Measurements from ENCODE around the gene ZMYND8. TPM values are rescaled to one million over a fixed set of nuclear protein-coding genes. Genes with fewer than 3 reads are reported as not detected.
A peak's percentile ranks its signal among the peaks of the same experiment; 100 is the strongest.

The ZMYND8 gene
- total RNA-seq, 2 donors from 2014 or later, result 42.8 to 48.4 TPM

DNA sequence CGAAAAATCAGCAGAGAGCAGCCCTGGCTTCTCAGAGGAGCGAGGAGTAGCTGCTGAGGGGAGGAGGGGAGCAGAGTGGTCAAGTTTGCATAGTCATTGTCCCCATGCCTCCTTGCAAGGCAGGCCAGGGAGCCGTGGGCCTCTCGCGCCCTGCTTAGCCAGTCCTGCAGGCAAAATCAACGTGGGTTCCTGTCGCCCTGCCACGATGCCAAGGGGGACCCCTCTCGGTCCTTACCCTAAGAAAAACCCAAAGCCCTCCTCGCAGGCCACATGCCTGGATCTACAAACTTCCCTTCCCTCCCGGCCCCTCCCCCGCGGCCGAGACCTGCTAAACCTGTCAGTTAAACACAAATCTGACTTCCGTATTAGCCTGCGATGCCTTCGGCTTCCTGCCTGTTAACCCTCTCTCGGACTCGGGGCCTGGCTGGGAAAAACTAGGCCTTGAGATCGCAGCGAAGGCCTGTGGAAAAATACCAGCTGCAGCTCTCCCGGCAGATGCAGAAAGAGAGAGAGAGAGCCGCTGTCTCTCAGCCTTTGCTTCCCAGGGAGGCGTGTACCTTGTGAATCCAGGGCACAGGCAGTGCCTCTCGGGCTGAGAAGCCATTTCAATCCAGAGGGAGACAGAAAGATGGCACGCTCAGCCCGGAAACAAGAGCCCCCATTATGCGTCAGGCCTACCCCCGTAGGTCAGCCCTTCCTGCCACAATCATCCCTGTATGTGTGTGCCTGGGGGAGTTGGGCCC, 968 bp upstream of the ZMYND8 start:
- intact Hi-C loops (cut with DNase I, micrococcal nuclease), result no loop called here

DNA sequence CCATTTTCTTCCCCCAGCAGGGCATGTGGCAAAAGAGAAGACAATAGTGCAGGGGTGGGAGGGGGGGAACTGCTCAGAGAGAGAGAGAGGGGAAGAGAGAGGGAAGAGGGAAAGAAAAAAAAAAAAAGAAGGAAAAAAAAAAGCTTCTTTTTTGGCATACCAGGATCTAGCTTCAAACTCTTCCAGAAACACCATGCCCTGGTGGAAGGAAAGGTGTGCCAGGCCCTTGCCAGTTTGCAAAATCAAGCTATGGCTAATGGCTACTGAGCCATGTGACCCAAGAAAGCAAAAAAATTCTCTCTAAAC, 326 bp downstream of the ZMYND8 start:
- intact Hi-C loops (cut with DNase I, micrococcal nuclease), result no loop called here
- DNase-seq, result no peak
- no peak for ATAC-seq

More for the DNA sequence above, 968 bp upstream of the ZMYND8 start:
- ATAC-seq, result peak; percentile 57
- DNase-seq, result peak; percentile 94 to 96

DNA sequence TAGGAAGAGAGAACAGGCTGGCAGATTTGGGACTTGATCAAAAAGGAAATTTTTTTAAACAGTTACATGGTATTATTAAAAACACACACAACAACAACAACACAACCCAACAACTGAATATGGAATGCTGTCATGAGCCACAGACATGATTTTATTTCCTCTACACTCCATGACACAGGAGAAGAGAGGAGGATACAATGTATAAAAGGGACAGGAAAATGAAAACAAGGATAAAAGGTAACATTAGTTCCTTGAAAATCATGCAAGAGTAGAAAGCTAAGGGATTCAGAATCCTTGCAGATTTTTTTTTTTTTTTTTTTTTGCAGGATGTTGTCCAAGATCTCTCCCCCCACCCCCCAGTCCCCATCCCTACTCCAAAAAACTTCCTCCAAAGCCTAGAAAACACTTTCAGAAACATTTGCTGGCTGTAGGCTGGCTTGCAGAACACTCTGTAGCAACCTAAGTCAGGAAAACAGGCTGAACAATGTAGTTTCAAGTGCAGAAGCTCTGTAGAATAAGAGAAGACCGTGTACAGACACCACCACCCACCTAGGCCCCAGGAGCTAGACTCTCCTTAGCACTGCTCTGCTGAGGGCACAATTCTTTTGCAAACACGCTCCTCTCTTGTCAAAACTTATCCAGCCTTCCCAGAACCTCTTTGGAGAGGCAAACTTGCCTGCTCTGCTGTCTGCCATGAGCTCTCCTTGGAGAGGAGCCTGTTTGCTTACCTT, 845 bp downstream of the ZMYND8 start:
- ATAC-seq, result no peak
- peak in 1 of 2 donors; percentile 24 for DNase-seq
- intact Hi-C loops (cut with DNase I, micrococcal nuclease), result no loop called here

DNA sequence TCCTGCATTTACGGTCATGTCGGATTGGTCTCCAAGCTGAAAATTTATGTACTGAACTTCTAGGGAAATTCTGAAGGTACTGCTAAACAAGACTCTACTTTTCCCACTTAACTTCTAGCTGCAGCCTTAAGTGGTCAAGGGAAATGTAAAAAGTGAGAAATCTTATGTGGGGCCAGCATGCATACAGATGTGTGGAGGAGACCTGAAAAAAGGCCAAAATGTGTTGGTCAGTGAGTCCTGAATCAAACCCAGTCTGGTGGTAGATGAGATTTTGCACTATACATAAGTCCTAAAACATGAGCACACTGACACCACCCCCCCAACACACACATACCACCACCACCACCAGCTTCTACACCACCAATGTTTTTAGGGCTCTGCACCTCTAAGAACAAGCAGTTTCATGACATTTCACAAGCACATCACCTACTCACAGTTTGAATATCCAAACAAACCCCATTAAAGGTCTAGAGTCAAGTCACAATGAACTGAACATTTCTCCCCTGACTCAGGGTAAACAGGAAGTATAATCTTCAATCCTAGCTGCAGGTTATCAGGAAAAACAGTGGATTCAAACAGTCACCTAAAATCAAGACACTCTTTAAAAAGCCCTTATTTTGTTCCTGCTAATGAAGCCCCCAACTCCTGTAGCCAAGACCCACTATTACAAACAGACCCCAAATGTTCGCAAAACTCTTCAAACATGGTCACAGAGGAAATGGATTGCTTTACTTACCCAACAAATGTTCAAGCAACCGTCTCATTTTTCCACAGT, 1.6 kb downstream of the ZMYND8 start:
- DNase-seq (no peak), ATAC-seq (no peak)
- intact Hi-C loops (cut with DNase I, micrococcal nuclease), result no loop called here

DNA sequence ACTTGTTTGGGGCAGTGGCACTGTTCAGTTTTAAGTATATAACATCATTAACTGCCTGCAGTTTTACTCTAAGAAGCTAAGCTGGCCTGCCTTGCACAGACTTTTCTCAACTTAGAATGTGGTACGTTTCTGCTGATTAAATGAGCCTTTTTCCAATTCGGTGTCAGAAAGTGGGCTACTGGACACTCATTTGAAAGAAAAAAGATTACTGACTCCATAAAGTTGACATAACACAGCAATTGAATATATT, 2.1 kb downstream of the ZMYND8 start:
- intact Hi-C loops (cut with DNase I, micrococcal nuclease), result no loop called here
- no peak for ATAC-seq
- DNase-seq, result no peak

DNA sequence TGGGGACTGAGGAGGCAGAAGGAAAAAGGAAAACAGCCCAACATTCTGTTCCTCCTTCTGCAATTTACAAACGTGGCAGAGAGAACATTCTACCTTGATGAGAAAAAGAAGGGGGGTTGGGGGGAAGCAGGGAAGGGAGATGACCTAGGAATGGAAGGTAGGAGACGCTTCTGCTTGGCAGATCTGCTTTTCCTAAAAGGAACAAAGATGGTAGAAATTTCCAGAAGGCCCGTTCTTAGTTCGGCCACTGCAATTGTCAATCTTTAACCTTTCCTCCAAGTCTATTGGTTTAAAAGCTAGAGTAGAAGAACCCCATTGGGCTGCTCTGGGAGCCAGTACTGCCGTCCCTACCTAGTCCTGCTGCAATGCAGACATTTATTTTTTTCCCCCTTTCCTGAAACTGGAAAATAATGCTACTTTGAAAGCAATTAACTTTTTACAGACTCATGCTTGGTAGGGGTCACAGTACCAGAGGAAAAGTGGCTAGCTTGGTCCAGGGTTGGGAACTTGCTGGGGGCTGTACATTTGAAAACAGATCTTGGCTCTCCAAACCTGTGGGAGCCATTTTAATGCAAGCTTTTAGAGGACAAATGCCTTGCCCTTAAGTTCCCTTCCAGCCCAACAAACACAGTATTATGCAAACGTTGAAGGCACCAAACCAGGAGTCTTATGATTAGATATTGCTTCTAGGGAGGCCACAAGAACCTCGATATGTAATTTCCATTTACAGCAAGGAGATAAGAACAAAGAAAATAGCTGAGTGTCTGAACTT, 2.6 kb downstream of the ZMYND8 start:
- DNase-seq, result no peak
- intact Hi-C loops (cut with DNase I, micrococcal nuclease), result no loop called here
- no peak for ATAC-seq

DNA sequence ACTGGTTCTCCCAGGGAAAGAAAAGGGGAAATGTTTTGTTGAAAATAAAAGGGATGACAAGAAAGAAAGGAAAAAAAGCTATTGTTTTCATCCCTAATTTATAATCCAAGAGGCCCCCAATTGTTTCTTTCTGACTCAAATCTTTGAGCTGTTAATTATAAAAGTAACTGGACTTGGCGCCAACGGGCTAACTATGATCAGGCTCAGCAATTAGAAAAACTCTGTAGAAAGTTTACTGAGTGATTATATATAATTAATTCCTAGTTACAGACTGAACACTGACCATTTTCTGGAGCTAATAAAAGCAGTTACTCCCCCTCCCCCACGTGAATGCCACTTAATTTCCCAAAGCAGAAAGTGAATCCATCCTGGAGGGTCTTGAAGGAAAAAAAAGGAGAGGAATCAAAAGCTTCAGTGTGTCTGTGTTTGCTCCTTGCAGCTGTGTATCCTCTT, 3.2 kb downstream of the ZMYND8 start:
- no peak for DNase-seq
- no peak for ATAC-seq
- intact Hi-C loops (cut with DNase I, micrococcal nuclease), result no loop called here

DNA sequence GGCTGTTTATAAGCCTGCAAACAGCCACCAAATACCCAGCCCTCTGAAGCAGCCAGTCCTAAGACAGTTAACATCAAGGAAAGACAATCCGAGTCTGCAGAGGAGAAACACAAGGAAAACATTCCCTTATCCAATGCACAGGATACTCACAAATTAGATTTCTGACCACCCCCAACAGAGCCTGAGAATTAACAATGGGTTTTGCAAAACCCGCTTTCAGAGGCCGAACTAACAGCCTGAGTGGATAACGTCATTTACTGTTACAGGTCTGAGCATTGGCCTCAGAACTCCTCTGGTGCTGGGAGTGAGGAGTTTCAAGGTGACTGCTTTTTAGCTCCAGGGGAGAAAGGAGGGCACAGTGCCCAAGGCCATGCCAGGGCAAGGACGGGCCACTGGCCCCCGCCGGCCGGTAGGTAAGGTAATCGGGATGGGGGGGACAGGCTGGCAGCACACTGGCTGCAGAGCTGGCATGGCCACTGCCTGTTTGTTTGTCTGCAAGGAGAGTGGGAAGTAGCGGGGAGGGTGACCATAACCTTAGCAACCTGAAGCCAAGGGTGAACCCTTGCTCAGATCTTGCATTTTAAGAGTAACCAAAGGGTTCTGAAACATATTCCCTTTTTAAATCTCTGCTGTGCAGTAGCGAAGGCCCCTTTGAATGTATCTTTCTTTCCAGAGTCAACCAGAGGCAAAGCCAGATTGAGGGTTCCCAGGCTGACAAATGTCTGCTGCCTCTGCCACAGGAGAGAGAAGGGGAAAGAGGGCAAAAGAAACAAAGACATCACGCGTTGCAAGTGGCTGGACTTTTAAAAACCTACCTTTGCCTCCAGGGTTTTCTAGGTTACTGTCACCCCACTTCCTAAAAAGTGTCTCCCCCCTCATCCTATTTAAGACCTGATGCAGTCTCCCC, 3.9 kb downstream of the ZMYND8 start:
- intact Hi-C loops (cut with DNase I, micrococcal nuclease), result no loop called here
- DNase-seq (peak in 1 of 2 donors; percentile 36), ATAC-seq (peak; percentile 17)

DNA sequence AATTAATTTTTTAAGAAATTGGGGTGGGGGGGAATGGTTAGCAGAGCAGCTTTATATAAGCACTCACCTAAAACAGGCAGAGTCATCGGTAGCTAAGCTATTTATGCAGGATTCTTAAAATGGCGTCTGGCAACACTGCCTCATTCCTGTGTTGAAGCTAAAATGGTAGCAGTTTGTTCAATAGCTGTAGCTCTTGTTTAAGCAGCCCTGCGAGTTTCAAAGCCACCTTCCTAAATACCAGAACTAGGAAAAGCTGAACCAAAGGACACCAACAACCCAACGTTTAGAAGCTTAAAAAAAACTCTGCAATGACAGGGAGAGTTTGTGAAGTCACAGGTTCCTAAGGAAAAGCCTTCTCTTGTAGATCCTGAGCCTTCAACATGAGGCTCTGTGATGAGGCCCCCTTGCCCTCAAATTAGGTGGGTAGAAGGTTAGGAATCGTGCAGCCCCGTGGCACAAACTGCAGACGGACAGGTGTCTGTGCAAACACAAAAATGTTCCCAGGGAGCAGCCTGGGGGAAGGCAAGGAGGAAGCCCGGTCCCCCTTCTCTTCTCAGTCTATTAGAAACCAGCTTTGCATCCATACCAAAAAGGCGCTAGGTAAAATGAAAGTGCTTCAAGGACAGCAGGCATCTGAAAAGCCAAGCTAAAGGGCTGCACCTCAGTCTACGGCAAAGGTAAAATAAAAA, 4.7 kb downstream of the ZMYND8 start:
- intact Hi-C loops (cut with DNase I, micrococcal nuclease), result no loop called here
- DNase-seq, result peak in 1 of 2 donors; percentile 27
- ATAC-seq, result no peak

DNA sequence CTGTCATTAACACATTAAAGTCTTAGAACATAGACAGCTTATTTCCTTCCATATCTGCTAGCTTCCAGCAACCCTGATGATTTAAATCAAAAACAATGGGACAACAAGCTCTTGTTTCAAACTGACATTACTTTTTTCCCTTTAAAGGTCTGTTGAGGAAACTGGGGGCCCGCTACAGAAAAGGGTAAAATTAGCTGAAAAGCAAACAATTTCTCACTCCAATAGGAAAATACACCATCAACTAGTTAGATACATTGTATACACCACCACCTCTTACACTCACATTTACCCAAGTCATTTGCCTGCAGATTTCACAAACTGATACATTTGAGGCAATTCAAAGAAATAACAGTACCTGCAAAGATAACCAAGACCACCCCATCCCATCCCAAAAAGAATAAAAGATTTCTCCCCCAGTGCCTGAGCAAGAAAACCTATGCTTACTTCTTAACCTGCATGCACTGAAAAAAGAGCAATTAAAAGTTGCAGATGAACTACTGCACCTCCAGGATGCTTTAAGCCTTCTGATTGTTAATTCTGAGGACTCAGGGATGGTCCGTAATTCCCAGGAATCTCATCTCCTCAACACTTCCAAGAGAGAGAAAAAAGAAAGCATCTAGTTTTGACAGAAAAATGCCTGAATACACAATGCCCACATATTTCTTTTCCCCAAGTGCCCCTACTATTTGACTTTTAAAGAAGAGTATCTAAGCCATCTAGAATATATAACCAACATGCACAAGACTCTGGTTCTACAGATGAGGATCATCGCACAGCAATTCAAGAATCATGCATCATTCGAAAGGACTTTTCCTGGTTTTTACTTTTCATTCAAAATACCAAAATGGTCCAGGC, 5.6 kb downstream of the ZMYND8 start:
- intact Hi-C loops (cut with DNase I, micrococcal nuclease), result no loop called here
- no peak for DNase-seq
- ATAC-seq, result no peak

DNA sequence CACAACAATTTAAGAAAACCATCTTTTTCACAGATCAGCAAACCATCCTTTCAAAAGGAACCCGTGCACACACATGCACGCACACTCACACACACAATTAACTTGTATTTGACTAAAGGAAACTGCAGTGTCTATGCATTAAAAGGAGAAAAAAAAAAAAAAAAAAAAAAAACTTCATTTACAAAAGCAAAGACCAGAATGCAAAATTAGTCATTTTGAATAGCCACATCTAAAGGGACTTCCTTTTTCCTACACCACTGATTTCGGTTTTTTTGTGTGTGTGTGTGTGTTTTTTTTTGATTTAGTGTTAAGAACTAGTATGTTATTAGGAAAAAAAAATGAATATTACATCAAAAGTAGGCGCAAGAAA, 6.3 kb downstream of the ZMYND8 start:
- DNase-seq (no peak), ATAC-seq (no peak)
- intact Hi-C loops (cut with DNase I, micrococcal nuclease), result no loop called here

DNA sequence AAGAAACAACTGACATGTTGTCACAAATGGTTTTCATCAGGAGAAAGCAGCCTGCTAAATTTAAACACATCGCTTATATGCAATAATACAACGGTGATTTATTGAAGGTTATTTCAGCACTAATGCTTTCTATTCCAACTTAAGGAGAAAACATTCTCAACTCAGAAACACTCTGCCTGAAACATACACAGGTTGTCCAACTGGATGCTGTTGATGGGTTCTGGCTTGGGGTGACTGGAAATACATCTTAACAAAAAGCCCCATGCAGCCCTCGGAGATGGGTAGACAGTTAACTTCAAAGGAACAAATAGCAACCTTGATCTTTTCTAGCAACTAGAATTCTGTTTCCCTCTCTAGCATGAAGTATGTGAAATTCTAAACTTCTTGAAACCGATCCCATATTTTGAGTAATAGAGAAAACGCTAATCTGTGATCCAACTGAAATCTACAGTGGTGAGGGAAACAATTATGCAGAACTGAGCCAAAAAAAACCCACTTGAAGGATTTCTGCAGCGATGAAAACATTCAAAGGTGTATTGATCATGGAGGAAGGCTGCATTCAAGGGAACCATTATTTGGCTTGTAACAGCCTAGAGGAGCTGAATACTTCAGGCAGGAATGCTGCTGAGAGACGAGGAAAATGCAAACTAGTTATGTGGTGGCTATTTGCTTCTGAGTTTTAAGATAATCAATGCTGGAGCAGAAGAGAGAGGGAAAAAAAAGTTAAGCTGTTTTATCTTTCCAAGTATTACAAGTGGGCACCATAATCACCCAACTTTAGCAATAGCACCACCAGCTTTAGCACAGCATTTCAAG, 6.9 kb downstream of the ZMYND8 start:
- DNase-seq, result no peak
- no peak for ATAC-seq
- intact Hi-C loops (cut with DNase I, micrococcal nuclease), result no loop called here

DNA sequence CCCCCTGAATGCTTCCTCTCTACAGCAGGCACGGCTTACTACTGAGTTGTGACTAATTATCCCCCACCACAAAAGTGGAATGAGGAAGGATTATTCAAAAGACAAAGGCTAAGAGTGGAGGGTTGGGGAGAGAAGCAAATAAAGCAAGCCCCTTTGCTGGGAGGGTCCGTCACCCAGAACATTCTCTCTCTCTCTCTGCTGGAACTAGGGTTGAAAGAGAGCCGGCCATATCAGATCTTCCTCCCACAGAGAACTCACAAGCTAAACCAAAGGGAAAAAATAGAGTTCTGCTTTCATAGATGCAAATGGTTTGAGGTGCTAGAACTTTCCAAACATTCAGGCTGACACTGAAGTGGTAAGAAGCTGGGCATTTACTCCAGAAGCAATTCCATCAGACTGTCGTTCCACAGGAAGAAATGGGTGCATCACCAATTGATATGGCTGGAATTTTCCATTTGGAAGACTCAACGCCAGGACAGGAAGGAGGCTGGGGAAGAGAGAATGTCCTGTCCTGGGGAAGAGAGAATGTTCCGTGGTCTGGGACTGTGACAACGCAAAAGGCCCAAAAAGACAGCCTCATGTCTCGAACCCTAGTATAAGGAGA, 7.9 kb downstream of the ZMYND8 start:
- DNase-seq (no peak), ATAC-seq (no peak)
- intact Hi-C loops (cut with DNase I, micrococcal nuclease), result no loop called here

DNA sequence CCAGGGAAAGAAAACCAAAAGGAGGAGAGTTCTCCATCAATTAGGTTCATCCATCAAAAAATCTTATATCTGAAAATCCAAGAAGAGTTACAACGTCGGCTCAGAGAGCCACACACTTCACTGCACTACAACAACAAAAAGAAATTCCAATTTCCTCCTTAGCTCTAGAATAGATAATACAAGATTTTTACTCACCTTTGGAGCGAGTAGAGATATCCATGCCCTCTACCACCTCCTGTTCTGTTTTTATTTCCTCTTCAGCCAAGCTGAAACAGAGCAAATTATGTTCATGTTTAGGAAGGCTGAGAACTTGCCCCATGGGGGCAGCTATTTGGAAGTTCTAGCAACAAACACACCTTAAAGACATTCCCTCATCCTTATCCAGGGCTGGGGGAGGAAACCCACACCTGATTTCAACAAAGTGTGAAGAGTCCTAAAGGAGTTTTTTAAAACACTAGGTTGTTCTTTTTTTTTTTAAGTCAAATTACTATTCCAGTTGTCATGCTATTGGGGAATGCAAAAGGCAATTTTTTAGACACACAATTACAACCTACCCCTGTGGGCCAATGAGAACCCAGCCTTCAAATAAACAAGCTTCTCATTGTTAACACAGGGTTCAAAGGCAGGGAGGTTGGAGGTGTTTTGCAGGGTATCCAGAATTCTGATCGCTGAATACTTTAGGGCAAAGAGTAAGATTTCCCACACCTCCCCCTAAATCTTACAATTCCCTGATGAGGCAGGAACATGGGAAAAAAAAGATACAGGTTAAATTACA, 8.7 kb downstream of the ZMYND8 start:
- no peak for DNase-seq
- no peak for ATAC-seq

DNA sequence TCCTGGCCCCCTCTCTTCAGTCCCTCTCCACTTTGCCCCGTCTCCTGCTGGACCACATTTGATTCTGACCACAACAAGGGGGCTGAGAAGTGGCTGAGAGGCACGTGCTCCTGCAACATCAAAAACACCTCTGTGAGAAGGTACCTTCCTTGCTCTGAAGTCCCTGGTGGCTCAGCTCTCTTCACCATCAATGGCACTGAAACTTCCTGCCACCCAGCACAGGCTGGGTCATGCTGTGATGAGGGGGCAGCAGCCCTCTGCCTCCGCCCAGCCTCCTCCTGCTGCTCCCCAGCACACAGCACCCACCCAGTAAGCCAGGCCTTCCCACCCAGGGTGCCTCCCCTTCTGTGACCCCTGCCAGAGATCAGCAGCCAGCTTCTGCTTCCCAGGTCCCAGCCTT, 10.3 kb downstream of the ZMYND8 start:
- intact Hi-C loops (cut with DNase I, micrococcal nuclease), result no loop called here
- ATAC-seq (no peak), DNase-seq (no peak)

More for the DNA sequence above, 8.7 kb downstream of the ZMYND8 start:
- intact Hi-C loops (cut with DNase I, micrococcal nuclease), result no loop called here
